Effector memory CD4-positive, alpha-beta T cell (primary cell): ENCODE results near the gene B9D2.

ENCODE experiments used
- DNase-seq, 3 donors: peaks; one replicate each; pipeline ENCODE4 v3.0.0-alpha.2; 2020
- H3K27ac ChIP-seq: 2 replicates; pipeline ENCODE4 v1.7.0; 2013; ENCODE audit warnings: mild to moderate bottlenecking, low read length, moderate library complexity; ENCODE audit not compliant: insufficient read depth, poor library complexity, severe bottlenecking
- H3K27me3 ChIP-seq: replicated peaks from 2 replicates; pipeline ENCODE4 v1.7.0; 2013; ENCODE audit warnings: mild to moderate bottlenecking, low read length; ENCODE audit not compliant: insufficient read depth, control insufficient read depth, poor library complexity, severe bottlenecking
- H3K36me3 ChIP-seq: 2 replicates; pipeline ENCODE4 v1.7.0; 2013; ENCODE audit warnings: mild to moderate bottlenecking, low read length, moderate library complexity; ENCODE audit not compliant: control insufficient read depth, insufficient read depth
- H3K4me1 ChIP-seq: 2 replicates; pipeline ENCODE4 v1.7.0; 2013; ENCODE audit warnings: low read length, mild to moderate bottlenecking; ENCODE audit not compliant: control insufficient read depth, insufficient read depth, poor library complexity, severe bottlenecking
- H3K4me3 ChIP-seq: 2 replicates; pipeline ENCODE4 v1.7.0; 2013; ENCODE audit warnings: low read length, low read depth, mild to moderate bottlenecking; ENCODE audit not compliant: insufficient read depth, poor library complexity, severe bottlenecking
- H3K9me3 ChIP-seq: 2 replicates; pipeline ENCODE4 v1.7.0; 2013; ENCODE audit warnings: mild to moderate bottlenecking, low read length, moderate library complexity; ENCODE audit not compliant: control insufficient read depth

B9D2 gene

GRCh38 chr19:41307954-41308449 is 55.9 kb downstream of the B9D2 start:
- DNase-seq, result no peak
- no peaks in the 10 kb centered on the region for H3K9me3 ChIP-seq
- H3K27ac ChIP-seq, result peak overlapping the region; percentile 94
- peaks cover 36% of the 10 kb centered on the region for H3K36me3 ChIP-seq
- peak overlapping the region; percentile 47 for H3K4me3 ChIP-seq
- peaks cover 69% of the 10 kb centered on the region for H3K4me1 ChIP-seq
- H3K27me3 ChIP-seq, result no peaks in the 10 kb centered on the region

GRCh38 chr19:41307090-41307875 is 56.7 kb downstream of the B9D2 start:
- Histone ChIP-seq H3K27ac (peak overlapping the region; percentile 94), H3K9me3 (no peaks in the 10 kb centered on the region), H3K4me1 (peaks cover 76% of the 10 kb centered on the region), H3K4me3 (peak overlapping the region; percentile 47), H3K27me3 (no peaks in the 10 kb centered on the region), H3K36me3 (peaks cover 29% of the 10 kb centered on the region)
- DNase-seq, result no peak

DNA sequence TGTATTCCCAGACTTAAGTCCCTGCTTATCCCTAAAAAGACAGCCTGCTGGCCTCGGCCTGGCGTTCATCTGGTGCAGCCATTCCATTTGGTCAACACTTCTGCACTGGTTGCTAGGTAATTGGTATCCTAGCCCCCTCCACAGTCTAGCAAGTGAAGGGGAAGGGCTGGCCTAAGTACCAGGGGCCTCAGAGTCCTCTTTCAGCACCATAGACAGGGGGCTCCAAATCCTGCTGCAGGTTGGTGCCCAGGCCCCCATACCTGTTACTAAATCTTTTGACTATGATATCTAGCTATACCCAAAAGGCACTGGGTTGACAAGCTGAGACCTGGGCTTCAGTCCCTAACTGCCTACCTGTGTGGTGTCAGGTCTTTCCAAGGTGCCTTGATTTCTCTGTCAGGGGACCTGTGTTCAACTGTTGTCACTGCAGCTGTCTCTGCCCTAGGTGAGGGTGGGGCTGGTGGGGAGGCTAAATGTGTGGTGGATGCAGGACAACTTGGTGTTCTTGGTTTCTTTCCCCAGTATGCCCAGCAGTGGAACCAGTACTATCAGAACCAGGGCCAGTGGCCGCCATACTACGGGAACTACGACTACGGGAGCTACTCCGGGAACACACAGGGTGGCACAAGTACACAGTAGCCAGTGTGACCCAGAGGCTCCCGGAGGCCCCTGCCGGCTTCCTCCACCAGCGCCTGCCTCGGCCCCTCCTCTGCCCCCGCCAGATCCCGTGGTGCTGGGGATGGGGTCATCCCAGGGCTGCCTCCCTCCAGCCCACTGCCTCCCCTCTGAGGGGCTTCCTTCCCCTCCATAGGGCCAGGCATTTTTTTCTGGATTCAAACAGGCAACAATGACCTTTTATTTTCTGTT is 57.8 kb downstream of the B9D2 start:
- Histone ChIP-seq H3K27ac (peak overlapping the region; percentile 94), H3K36me3 (peaks cover 33% of the 10 kb centered on the region), H3K27me3 (no peaks in the 10 kb centered on the region), H3K9me3 (no peaks in the 10 kb centered on the region), H3K4me1 (peaks cover 87% of the 10 kb centered on the region), H3K4me3 (peak overlapping the region; percentile 47)
- DNase-seq, result no peak

DNA sequence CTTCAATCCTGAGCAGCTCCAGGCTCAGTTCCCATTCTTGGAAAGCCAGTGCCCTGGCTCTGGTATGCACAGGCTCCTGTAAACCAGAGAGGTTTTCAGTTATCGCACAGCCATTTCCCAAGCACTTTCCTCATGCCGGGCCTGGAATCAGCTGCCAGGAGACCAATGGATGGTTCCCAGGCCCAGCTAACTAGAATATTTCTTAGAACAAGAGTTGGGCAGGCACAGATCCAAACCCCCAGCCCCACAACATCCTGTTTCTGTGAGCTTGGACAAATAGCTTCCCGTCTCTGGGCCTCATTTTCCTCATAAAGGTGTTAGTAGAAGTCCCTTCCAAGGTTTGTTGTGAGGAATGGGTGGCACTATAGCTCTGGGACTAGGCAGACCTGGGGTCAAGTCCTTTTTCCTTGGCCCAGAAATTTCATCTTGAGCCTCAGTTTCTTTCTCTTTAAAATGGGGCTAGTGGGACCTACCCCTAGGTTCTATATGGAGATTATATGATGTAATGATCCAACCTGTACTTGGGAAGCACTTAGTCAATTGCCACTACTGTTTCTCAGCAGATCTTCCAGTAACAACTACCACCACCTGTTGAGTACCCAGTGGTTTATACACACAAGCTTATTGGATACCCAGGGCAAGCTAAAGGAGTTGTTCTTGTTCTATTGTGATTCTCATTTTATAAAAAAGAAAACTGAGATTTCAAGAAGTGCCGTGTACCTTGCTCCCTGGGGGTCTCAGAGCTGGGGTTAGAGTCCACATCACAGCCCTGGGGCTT is 59.1 kb downstream of the B9D2 start:
- Histone ChIP-seq H3K27ac (peak overlapping the region; percentile 94), H3K4me3 (peak overlapping the region; percentile 45), H3K4me1 (peaks cover 98% of the 10 kb centered on the region), H3K9me3 (no peaks in the 10 kb centered on the region), H3K27me3 (no peaks in the 10 kb centered on the region), H3K36me3 (peaks cover 40% of the 10 kb centered on the region)
- no peak for DNase-seq
